Motor neuron (in vitro differentiated cells): ENCODE measurements around the gene TNNT1. TPM values are rescaled to one million over a fixed set of nuclear protein-coding genes. Genes with fewer than 3 reads are reported as not detected.

Experiments
- ATAC-seq, 8 experiments: fragments of 200-7000 bp; cut with Tn5 transposase; replicated peaks in 6 of 8; 2 replicates each; pipeline ENCODE4 v1.8.0; 2021; ENCODE audit warnings: mild to moderate bottlenecking in 8 of 8, moderate library complexity in 8 of 8
- H3K27ac ChIP-seq, 2 donors: fragments of 250-450 bp; sonication (Bioruptor Pico); 2 replicates each; pipeline ENCODE4 v1.9.0; 2021; ENCODE audit warnings: antibody characterized with exemption in 2 of 2, mild to moderate bottlenecking in 2 of 2, moderate library complexity in 1 of 2
- H3K4me1 ChIP-seq, 2 donors: fragments of 250-450 bp; sonication (Bioruptor Pico); replicated peaks in 1 of 2; 2 replicates each; pipeline ENCODE4 v1.6.1; 2021; ENCODE audit warnings: antibody characterized with exemption in 2 of 2, mild to moderate bottlenecking in 2 of 2, moderate library complexity in 1 of 2
- H3K4me3 ChIP-seq, 5 donors: fragments of 250-450 bp; sonication (Bioruptor Pico); 2 replicates each; pipeline ENCODE4 v1.9.0; 2021; ENCODE audit warnings: antibody characterized with exemption in 5 of 5, mild to moderate bottlenecking in 5 of 5, moderate library complexity in 4 of 5
- WGBS, 10 experiments: fragments of 450-650 bp; shearing (Covaris generic); methylation state at CpG; one replicate each; pipeline ENCODE4 v1.0.0; 2022; 5-methylcytosine and 5-hydroxymethylcytosine counted together
- in situ Hi-C, 9 experiments: fragments of 400-800 bp; cut with MboI; loops; one replicate each; pipeline ENCODE4 v1.15.0; 2021; ENCODE audit warnings: low sequenced_read_pairs in 9 of 9, low pct_unique_long_range_greater_than_20kb in 2 of 9; ENCODE audit not compliant: unreplicated experiment in 9 of 9
- total RNA-seq, 8 experiments: library from RNA; unstranded; fragments of 300-600 nt; gene quantifications; 2 replicates each; pipeline versions ENCODE4 v1.2.3 to v1.2.4, GENCODE V29; 2022

Gene TNNT1, protein sequence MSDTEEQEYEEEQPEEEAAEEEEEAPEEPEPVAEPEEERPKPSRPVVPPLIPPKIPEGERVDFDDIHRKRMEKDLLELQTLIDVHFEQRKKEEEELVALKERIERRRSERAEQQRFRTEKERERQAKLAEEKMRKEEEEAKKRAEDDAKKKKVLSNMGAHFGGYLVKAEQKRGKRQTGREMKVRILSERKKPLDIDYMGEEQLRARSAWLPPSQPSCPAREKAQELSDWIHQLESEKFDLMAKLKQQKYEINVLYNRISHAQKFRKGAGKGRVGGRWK
- 10 to 100 TPM in 2 of 8 experiments, 1 to 10 TPM in 6; 1.2 to 36.8 (median 3.9) TPM for total RNA-seq

GRCh38 chr19:55149078-55150003 lies at the start of gene TNNT1:
TNNT1 (minus strand) TSS chr19:55149206; CDS start chr19:55147157, 2,049 bp downstream.
- H3K4me3 ChIP-seq = no peak within 1 kb of the TSS
- peaks cover 3 to 8% of the 10 kb centered on the region in 2 donors for H3K4me1 ChIP-seq
- peak; percentile 7 to 71 (median 44) for ATAC-seq
- 11 to 60% (median 28%) methylated on average over 1 to 3 of the region's 18 CpGs; no CpG with 5 or more reads in 5 of the 10 experiments for WGBS, 10 experiments
- H3K27ac ChIP-seq = no peak within 1 kb of the TSS
- in situ Hi-C loops = loop anchor here in 6 of 9 experiments (25.0 kb wide), 4 partner anchors 263 to 488 kb away; partner anchors contain the start of genes UBE2S (in 5 of the 6), CCDC106 (in 3 of the 6), ZNF580 (in 3 of the 6) and ZNF581 (in 3 of the 6)

- Histone ChIP-seq H3K4me1 (no peaks in the 10 kb centered on the region), H3K27ac (no peak overlapping the region), H3K4me3 (no peak overlapping the region)
- 20 to 100% (median 61%) methylated on average over 1 to 5 of the region's 5 CpGs; no CpG with 5 or more reads in 5 of the 10 experiments for WGBS, 10 experiments
- in situ Hi-C loops = no loop called here
- ATAC-seq = peak in 1 of 8 experiments; percentile 28
Observed at GRCh38 chr19:55198651-55199050, 49.6 kb upstream of the TNNT1 start.

DNA sequence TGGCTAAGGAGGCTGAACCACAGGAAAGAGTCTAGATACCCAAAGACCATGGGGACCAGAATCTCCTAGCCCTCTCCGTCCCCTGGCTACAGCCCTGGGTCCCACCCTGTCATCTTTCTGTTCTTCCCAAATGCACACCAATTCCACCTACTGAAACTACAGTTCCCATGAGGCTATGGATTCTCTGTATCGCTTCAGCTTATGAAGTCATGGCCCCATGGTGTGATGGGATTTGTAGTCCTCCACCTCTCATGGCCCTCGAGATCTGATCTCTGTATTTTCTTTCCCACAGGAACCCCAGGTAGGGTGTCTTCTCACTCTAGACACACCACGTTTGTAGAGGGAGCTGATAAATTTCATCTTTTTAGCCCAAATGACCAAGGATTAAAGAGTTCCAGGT lies 48.5 kb upstream of the TNNT1 start:
- H3K4me1 ChIP-seq = no peaks in the 10 kb centered on the region
- in situ Hi-C loops = no loop called here
- H3K27ac ChIP-seq = no peak overlapping the region
- 33 to 80% (median 50%) methylated on average over 1 to 3 of the region's 4 CpGs; no CpG with 5 or more reads in 2 of the 10 experiments for WGBS, 10 experiments
- no peak overlapping the region for H3K4me3 ChIP-seq
- ATAC-seq = peak in 1 of 8 experiments; percentile 40

- H3K27ac ChIP-seq = no peak overlapping the region
- peak in 1 of 8 experiments; percentile 54 for ATAC-seq
- H3K4me1 ChIP-seq = no peaks in the 10 kb centered on the region
- H3K4me3 ChIP-seq = no peak overlapping the region
- in situ Hi-C loops = no loop called here
- WGBS, 10 experiments = 60 to 100% (median 82%) methylated on average over 2 to 5 of the region's 10 CpGs; no CpG with 5 or more reads in 6 of the 10 experiments
Observed at GRCh38 chr19:55196803-55197202, 47.8 kb upstream of the TNNT1 start.

GRCh38 chr19:55193481-55193880 lies 44.5 kb upstream of the TNNT1 start:
- in situ Hi-C loops = no loop called here
- no peak for ATAC-seq
- WGBS, 10 experiments = 50 to 90% (median 68%) methylated on average over 2 to 9 of the region's 12 CpGs; no CpG with 5 or more reads in 4 of the 10 experiments
- Histone ChIP-seq H3K27ac (no peak overlapping the region), H3K4me1 (no peaks in the 10 kb centered on the region), H3K4me3 (no peak overlapping the region)

- Histone ChIP-seq H3K4me1 (no peaks in the 10 kb centered on the region), H3K27ac (no peak overlapping the region), H3K4me3 (no peak overlapping the region)
- ATAC-seq = peak in 6 of 8 experiments; percentile 37 to 99 (median 82)
- in situ Hi-C loops = no loop called here
- WGBS, 10 experiments = 0 to 90% (median 40%) methylated on average over 2 to 8 of the region's 15 CpGs; no CpG with 5 or more reads in 3 of the 10 experiments
Observed at GRCh38 chr19:55189403-55189835, 40.4 kb upstream of the TNNT1 start.

DNA sequence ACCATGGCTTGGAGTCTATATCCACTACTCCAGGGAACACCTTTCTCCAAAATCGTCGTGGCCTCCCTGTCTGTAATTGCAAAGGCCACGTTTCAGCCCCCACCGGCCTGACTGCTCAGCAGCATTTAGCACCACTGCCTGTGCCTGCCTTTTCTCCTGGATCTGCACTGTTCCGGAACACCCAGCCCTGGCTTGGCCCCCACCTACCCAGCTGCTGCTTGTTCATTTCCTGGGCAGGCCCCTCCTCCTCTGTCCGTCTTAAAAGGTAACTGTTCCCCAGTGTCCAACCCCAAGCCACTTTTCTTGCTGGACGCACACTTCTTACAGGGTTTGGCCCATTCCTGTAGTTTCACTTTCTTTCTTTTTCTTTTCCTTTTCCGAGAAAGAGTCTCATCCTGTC lies 39.6 kb upstream of the TNNT1 start:
- H3K4me3 ChIP-seq = no peak overlapping the region
- H3K4me1 ChIP-seq = peaks cover 0 to 2% of the 10 kb centered on the region in 2 donors
- in situ Hi-C loops = no loop called here
- no peak overlapping the region for H3K27ac ChIP-seq
- WGBS, 10 experiments = 19 to 93% (median 60%) methylated on average over 2 to 5 of the region's 8 CpGs; no CpG with 5 or more reads in 4 of the 10 experiments
- ATAC-seq = peak in 2 of 8 experiments; percentile 9 to 11

DNA sequence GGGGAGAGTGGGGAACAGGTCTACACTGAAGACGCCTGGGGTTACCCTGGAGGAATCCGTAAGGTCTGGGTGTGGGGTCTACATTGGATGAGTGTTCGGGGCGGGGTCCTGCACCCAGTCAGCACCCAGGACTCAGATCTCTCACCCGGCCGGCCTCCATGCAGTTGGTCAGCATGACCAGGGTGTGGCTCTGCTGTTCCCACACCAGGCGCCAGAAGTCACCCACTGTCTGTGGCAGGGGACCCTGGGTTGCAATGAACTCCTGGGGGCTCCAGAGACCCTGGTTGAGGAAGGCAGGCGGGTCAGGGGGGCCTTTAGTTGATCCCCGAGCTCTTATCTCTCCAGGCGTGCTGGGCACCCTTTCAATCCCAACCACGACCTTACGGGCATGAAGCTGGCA lies 37.1 kb upstream of the TNNT1 start:
- Histone ChIP-seq H3K4me1 (peaks cover 0 to 6% of the 10 kb centered on the region in 2 donors), H3K27ac (no peak overlapping the region), H3K4me3 (no peak overlapping the region)
- in situ Hi-C loops = no loop called here
- no peak for ATAC-seq
- 51% methylated on average over 8 of the region's 12 CpGs; no CpG with 5 or more reads in 9 of the 10 experiments for WGBS, 10 experiments

DNA sequence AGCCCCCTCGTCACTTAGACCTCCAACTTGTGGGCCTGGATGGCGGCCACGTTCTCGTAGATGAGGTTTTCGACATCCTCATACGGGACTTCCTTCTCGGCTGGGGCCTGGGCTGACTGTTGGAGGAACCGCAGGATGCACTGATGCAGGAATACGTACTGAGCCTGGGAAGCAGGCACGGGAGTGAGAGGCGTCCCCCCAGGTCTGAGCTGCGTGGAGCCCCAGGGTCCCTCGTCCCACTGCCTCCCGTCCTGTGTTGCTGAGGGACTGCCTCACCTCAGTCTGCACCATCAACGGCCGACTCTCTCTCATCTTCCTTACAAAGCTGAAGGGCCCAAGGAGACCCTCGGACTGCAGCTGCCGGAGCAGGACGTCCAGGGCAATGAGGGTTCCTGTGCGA lies 32.7 kb upstream of the TNNT1 start:
- 0 to 71% (median 40%) methylated on average over 1 to 5 of the region's 20 CpGs; no CpG with 5 or more reads in 7 of the 10 experiments for WGBS, 10 experiments
- Histone ChIP-seq H3K4me1 (peaks cover 7 to 15% of the 10 kb centered on the region in 2 donors), H3K27ac (no peak overlapping the region), H3K4me3 (no peak overlapping the region)
- in situ Hi-C loops = no loop called here
- no peak for ATAC-seq

DNA sequence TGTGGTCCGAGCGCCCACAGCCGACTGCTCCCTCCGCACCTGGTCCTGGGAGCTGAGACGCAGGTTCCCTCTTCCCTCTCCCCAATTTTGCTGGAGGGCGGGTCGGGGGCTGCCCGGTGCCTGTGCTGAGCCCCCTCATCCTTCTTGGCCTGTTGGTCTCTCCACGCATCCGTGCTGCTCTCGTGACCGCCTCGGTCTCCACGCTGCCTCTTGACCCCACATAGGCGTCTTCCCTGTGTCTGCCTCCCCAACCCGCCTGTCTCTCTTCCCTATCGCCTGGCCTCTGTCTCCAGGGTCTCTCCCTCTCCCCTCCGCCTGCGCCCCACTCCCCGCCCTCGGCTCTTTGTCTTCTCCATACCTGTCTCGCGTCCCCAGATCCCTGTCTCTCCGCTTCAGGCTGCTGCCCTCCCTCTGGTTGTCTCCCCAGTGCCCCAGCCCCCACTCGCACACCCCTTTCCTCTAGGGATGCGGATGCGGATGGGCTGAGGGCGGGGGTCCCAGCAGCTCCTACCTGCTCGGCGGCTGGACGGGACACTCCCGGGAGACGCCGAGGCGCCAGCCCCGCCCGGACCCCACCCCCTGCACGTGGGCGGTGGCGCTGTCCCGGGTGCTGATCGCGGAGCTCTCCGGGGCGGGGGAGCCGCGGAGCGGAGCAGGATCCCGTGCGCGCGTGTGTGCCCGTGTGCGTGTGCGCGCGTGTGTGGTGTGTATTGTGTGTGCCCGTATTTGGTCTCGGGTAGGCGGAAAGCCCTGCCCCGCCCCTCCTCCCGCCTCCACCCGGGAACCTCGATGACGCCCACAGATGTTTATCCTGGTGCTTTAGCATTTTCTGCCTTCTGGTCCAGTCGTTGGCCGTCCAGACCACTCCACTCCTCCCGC lies 30.8 kb upstream of the TNNT1 start, which contains the start of gene SYT5:
SYT5 (minus strand) TSS at position 684 of the 879 bp plus-strand sequence. CDS start 1,248 bp downstream, outside the sequence.
- ATAC-seq = peak; percentile 47 to 70 (median 63)
- Histone ChIP-seq H3K4me3 (peak within 1 kb of the TSS; percentile 47 to 67 (median 59)), H3K27ac (peak within 1 kb of the TSS; percentile 86 to 89), H3K4me1 (peaks cover 11 to 15% of the 10 kb centered on the region in 2 donors)
- in situ Hi-C loops = no loop called here
- WGBS, 10 experiments = 0 to 18% (median 0%) methylated on average over 1 to 9 of the region's 68 CpGs; no CpG with 5 or more reads in 5 of the 10 experiments

GRCh38 chr19:55178781-55179599 lies 30.0 kb upstream of the TNNT1 start:
- Histone ChIP-seq H3K4me3 (peak overlapping the region; percentile 47 to 67 (median 59)), H3K4me1 (peaks cover 18% of the 10 kb centered on the region in 2 donors), H3K27ac (peak overlapping the region; percentile 86 to 89)
- peak; percentile 63 to 83 (median 78) for ATAC-seq
- 2 to 80% (median 26%) methylated on average over 1 to 20 of the region's 61 CpGs; no CpG with 5 or more reads in 2 of the 10 experiments for WGBS, 10 experiments
- in situ Hi-C loops = no loop called here
